C1 segment of cervical spinal cord (tissue), 14 donors: ENCODE measurements around the gene BDKRB1.

Experiments used
- DNase-seq, 14 donors: peaks; one replicate each; lab custom pipeline; 2025; lab: John Stamatoyannopoulos, UW

BDKRB1 gene

DNA sequence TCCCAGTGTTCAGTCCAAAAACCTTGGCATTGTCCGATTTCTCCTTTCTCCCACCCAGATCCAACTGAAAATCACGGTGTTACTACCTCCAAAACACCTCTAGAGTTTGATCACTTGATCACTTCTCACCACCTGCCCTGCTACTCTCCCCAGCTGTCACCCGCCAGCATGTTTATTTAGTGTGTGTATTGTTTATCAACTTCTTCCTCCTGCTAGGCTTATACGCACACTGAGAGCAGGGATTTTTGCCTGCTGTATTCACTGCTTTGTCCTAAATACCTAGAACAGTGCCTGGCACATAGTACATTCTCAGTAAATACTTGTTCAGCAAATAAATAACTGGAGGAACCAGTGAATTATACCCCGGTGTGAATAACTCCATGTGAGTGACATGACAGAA is 5.0 kb downstream of the BDKRB1 start:
- no peak for DNase-seq

DNA sequence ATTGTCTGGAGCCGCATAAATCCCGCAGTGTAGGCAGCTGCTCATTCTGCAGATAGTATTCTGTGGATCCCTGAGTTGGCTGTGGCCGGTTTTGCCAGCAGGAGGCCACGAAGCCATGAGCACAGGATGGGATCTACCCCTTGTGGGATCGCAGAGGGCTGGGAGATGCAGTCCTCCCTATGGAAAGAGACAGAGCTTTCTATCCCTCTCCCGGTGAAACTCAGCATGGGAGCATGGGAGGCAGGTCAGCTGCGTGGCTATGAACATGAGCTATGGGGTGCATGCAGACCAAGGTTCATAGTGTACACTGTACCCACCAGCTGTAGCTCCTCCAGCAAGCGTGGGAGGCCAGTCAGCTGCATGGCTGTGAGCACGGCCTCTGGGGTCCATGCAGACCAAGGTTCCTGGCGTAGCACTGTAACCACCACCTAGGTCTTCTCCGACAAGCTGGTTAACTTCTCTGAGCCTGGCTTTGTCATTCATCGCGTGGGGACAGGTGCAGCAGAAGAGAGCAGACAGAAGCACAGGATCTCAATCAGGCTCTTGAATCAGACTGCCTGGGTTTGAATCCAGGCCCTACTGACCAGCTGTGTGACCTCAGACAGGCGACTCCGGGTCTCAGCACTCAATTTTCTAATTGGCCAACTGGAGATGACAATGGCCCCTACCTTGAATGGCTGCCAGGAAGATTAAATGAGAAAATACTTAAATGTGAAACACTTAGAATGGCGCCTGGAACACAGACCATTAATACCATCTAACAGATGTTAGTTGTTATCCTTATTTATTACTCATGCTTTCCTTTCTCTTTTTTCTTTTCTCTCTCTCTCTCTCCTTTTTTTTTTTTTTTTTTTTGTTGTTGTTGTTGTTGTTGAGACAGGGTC is 6.0 kb downstream of the BDKRB1 start:
- DNase-seq: no peak

- peak in 1 of 14 donors; percentile 87 for DNase-seq
These were observed 7.6 kb downstream of the BDKRB1 start for GRCh38 chr14:96263347-96264199.

GRCh38 chr14:96264200-96264553 is 8.2 kb downstream of the BDKRB1 start:
- no peak for DNase-seq

DNA sequence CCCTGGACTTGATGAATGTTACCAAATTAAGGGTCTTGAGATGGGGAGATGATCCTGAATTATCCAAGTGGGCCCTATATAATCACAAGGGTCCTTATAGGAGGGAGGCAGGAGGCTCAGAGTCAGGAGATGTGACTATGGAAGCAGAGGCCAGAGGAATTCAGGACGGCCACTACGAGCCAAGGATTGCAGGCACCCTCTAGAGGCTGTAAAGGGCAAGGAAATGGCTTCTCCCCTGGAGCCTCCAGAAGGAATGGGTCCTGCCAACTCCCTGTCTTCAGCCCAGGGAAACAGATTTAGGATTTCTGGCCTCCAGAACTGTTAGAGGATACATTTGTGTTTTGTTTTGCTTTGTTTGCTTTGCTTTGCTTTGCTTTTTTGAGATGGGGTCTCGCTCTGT is 8.8 kb downstream of the BDKRB1 start:
- peak in 1 of 14 donors; percentile 6 for DNase-seq

DNA sequence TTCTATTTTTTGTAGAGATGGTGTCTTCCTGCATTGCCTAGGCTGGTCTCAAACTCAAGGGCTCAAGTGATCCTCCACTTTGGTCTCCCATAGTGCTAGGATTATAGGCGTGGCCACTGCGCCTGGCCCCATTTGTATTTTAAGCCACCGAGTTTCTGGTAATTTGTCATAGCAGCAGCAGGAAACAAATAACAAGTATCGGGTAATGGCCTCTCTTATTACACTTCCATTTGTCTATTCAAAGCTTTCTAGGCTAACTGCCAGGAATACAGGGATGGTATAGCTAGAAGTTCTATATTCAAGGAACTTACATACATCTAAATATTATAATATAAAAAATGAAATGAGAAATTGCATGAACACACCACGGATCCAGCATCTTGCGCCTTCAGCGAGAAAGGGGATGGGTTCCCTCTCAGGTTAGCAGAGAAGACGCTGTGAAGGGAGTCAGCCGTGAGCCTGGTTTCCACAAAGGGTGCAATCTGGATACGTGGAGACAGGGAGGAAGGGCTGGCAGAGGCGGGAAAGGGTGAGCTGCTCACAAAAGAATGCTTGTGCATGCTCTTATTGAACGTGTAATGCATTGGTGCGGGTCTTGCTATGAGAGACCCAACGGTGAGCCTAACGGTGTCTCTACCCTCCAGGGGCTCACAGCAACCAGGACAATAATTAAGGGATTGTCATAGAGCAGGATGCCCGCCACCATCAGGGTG is 9.5 kb downstream of the BDKRB1 start:
- DNase-seq: no peak

DNA sequence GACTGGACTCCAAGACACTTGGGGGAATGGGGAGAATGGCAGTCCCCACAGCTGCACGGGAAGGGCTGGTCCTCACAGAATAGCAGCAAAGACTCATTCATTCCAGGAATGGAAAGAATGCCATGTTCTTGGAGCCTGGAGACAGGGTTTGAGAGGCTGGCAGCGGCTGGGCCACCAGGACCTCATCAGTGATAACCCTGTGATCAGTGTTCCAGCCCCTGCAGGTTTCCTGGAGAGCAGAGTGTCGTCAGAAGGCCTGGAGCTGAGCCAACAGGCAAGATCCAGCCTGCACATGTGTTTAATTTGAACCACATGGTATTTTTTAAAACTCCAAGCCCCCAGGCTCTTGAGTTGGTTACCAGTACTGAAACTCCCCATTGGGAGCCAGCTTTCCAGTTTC is 11.3 kb downstream of the BDKRB1 start:
- no peak for DNase-seq

- DNase-seq: no peak
These were observed 11.9 kb downstream of the BDKRB1 start for GRCh38 chr14:96267916-96268315.

- DNase-seq: no peak
These were observed 12.7 kb downstream of the BDKRB1 start for GRCh38 chr14:96268431-96269358.

DNA sequence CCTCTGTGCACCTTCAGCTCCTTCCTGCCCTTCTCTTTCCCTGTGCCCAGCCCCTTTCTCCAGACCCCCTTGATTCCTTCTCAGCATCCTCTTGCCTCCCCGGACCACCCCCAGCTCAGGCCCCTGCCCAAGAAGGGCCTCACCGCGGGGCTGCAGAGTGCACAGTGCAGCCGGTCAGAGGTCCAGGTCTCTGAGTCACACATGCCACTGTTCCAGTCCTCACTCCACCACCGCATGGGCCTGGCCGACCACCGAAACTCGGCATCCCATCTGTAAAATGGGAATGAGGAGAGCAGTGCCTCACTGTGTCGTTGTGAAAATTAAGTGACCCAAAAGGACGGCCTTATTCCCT is 13.3 kb downstream of the BDKRB1 start:
- DNase-seq: no peak

GRCh38 chr14:96270565-96271420 is 14.8 kb downstream of the BDKRB1 start:
- no peak for DNase-seq

- DNase-seq: no peak
These were observed 15.4 kb downstream of the BDKRB1 start for GRCh38 chr14:96271421-96271762.

GRCh38 chr14:96272777-96273473 is 16.9 kb downstream of the BDKRB1 start:
- no peak for DNase-seq

GRCh38 chr14:96273629-96274028 is 17.6 kb downstream of the BDKRB1 start:
- no peak for DNase-seq

GRCh38 chr14:96274122-96274521 is 18.1 kb downstream of the BDKRB1 start:
- no peak for DNase-seq

- DNase-seq: peak in 6 of 14 donors; percentile 20 to 36 (median 32)
These were observed 18.5 kb downstream of the BDKRB1 start for GRCh38 chr14:96274543-96274942.

DNA sequence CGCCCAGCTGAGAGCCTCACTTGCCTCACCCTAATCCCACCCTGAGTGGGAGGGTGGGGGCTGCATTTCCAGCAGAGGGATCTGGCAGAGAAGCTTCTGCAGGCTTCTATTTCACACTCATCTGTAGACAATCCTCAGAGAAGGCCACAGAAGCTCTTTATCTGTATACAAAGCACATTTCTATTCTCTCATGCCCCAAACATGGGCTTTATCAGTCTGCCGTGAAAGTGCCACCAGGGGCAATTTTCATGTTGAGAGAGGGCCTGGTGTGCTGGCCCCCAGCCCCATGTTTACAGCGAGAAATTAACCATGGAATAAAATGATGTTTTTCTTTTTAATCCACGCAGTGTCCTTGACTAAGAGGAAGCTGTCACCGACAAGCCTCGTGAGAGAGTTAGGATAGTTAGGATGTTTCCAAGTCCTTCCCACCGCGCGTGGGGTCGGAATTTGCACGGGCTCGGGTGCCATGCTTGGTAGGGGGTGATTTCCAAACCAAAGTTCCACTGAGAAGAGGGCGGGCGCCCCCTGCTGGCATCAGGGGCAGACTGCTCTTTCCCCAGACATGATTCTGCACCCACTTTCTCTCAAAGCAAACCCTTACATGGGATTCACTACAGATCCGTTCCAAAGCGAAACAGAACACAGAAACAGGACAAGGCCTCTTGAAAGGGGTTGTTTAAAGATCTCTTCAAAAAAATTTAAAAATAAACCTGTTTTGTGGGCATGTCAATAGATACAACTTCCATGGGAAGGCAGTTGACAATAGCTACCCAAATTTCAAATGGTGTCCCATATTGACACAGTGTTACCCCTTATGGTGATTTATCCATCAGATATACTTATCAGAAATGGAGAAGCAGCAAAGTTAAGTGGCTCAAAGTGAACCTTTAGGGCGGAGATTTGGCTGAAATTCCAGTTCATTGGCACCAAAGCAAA is 19.4 kb downstream of the BDKRB1 start:
- DNase-seq: peak in 13 of 14 donors; percentile 6 to 78 (median 46)

- DNase-seq: no peak
These were observed 21.9 kb downstream of the BDKRB1 start for GRCh38 chr14:96277890-96278289.
